HG03095 (cell line): ENCODE results near the gene RRP12.

ENCODE experiments used
- ATAC-seq: cut with Tn5 transposase; IDR thresholded peaks from one replicate; pipeline ENCODE4 v1.9.1; 2021; ENCODE audit warnings: moderate library complexity; ENCODE audit not compliant: unreplicated experiment

Gene RRP12

GRCh38 chr10:97336446-97336845, 64.7 kb downstream of the RRP12 start:
- ATAC-seq, result no peak

DNA sequence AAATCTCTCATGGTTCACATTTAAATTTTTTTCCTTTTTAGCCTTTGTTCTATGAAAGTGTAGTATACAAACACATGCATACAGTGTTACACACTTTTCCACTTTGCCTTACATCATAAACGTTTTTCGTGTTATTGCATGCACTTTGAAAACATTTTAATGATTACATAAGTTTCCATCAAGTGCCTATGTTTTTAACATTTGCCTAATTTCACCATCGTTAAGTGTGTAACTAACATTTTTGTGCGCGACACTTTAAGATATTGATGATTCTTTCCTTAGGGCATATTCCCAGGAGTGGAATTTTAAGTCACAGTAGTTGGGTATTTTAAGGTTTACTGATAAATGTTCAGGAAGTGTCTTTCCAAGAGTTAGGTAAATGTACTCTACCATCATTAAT, 65.1 kb downstream of the RRP12 start:
- no peak for ATAC-seq

GRCh38 chr10:97335188-97335619, 65.9 kb downstream of the RRP12 start:
- ATAC-seq, result no peak

GRCh38 chr10:97334370-97335175, 66.6 kb downstream of the RRP12 start, which contains the start of gene FRAT2:
Gene FRAT2 (minus strand): TSS chr10:97334729. CDS start chr10:97334572, 157 bp downstream.
- ATAC-seq, result peak; percentile 84

- peak; percentile 17 for ATAC-seq
Measured at GRCh38 chr10:97333601-97334369, 67.4 kb downstream of the RRP12 start.

DNA sequence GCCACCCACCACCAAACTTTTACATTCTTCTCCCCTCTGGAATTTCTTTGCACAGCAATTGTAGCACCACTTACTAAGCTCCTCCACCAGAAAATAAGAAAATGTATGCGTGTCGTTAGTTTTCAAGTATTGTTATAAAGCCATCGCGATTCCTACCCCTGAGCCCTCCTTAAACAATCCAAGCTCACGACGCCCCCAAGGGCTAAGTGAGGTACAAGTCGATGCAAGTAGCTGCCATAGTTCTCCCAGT, 67.9 kb downstream of the RRP12 start:
- ATAC-seq, result no peak

GRCh38 chr10:97332591-97333350, 68.4 kb downstream of the RRP12 start:
- ATAC-seq, result no peak

- no peak for ATAC-seq
Measured at GRCh38 chr10:97331153-97331703, 69.9 kb downstream of the RRP12 start.

DNA sequence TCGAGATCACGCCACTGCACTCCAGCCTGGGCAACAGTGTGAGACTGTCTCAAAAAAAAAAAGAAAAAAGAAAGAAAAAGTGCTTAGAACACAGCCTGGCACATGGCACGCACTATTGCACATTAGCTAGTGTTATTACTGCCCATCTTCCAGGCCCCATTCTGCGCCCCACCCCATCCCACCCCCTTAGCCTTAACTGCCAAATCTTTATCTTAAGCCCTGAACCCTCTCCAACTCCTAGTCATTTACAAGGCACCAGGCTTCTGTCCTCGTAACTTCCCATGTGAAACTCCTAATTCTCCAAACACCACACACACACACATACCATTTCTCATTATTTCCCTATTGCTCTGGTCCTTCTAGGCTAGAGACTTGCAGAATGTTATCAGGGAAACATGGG, 71.4 kb downstream of the RRP12 start:
- no peak for ATAC-seq

GRCh38 chr10:97328646-97329453, 72.3 kb downstream of the RRP12 start:
- ATAC-seq, result no peak

DNA sequence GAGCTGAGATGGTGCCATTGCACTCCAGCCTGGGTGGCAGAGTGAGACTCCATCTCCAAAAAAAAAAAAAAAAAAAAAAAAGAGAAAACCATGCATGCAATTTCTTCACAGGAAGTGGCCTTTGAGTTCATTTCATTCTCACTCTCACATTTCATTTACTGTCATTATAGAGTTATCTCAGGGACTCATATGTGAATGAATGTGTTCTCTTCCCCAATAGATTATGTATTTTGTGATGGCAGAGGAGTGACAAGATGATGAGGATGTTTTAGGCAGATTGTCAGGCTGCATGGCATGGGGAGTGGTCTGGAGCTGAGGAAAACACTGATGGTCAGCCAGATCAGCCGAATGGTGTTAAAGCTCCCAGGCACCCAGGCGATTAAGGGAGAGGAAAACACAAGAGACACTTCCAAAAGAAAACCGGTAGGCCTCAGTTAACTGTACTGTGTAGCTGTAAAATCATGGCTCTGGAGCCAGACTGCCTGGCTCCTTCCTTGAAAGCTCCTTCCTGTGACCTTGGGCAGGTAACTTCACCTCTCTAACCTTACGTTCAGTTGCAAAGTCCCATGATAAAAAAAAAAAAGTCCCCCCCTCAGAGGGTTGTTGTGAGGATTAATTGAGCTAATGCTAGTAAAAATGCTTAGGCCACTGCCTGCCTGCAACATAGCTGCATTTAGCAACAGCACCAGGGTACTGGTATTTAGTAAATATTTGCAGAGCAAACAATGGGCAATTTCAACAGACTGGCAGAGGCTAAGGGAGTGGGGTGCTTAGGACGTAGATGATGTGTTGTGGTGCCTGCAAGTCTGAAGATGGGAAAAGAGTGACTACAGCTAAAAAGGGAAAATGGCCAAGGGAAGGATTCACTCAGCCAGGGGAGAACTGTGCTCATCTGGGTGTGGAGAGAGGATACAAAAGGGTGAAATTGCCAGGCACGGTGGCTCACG, 73.5 kb downstream of the RRP12 start:
- ATAC-seq, result no peak

- no peak for ATAC-seq
Measured at GRCh38 chr10:97325754-97326153, 75.4 kb downstream of the RRP12 start.

DNA sequence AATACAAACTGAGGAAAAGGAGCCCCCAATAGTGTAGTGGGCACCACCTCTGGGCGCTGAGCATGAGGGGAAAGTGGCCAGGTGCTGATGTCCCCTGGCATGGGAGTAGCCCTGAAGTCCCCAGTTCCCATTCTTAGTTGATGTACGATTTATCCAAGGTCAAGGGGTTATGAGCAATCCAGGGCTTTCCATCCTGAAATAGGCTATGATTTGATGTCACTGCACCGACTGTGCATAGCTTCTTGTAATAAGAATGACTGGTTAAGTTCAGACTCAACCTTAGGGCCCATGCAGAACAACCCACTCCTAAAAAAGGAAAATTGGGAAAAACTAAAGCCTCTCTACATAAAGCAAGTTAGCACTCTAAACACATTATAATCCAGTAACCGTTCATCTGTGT, 77.6 kb downstream of the RRP12 start:
- no peak for ATAC-seq

DNA sequence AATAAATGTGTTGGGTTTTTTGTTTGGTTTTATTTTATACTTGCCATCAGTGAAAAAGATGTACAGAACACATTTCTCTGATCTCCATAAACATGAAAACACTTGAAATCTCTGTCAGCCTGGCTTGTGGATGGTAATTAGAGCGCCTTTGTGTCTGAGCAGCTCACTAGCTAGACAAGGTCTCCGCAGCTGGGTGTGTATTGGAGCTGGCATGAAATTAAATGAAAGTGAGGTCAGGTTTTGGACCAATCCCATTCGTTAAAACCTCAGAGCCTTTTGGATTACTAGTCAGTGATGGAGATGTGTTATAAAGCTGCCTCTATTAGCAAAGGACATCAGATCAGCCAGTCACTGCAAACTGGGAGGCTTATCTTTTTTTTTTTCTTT, 79.3 kb downstream of the RRP12 start:
- ATAC-seq, result no peak

- ATAC-seq, result no peak
Measured at GRCh38 chr10:97321032-97321803, 79.9 kb downstream of the RRP12 start.

DNA sequence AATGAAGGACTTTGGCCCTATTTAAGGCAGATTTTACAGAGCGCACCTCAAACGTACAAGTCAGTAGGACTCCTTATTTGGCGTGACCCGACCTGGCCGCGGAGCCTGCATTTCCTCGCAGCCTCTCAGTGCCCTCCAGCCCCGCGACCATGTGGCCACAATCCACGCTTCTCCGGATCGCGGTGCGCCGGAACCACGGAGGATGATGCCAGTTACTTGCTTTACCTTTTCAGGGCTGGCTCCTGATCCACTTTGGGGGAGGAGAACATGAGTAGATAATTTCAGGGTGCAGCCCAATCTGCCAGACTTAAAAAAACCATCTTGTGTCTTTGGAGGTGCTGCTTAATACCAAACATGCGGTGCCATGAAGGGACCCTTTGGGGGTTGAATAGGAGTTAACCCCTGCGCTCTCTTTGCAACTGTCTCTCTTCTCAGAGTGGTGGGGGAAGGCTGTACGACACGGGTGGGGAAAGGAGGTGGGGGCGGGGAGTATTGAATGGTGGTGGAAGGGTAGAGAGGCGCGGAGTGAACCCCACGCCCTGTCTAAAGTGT, 80.6 kb downstream of the RRP12 start:
- no peak for ATAC-seq

DNA sequence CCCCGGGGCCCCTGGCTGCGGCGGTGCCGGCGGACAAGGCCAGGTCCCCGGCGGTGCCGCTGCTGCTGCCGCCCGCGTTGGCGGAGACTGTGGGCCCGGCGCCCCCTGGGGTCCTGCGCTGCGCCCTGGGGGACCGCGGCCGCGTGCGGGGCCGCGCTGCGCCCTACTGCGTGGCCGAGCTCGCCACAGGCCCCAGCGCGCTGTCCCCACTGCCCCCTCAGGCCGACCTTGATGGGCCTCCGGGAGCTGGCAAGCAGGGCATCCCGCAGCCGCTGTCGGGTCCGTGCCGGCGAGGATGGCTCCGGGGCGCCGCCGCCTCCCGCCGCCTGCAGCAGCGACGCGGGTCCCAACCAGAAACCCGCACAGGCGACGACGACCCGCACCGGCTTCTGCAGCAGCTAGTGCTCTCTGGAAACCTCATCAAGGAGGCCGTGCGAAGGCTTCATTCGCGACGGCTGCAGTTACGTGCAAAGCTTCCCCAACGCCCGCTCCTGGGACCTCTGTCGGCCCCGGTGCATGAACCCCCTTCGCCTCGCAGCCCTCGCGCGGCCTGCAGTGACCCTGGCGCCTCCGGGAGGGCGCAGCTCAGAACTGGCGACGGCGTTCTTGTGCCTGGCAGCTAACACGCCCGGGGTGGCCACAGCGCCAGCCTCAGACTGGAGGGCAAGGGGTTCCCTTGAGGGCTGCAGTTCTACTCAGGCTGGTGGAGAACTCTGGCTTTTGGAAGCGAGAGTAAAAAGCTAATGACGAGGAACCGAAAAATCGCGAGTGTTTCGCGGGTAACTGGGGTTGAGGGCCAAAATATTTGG, 81.3 kb downstream of the RRP12 start:
- ATAC-seq, result peak; percentile 37
